ENCODE results near the gene PRX. TPM values are rescaled to one million over a fixed set of nuclear protein-coding genes. Genes with fewer than 3 reads are reported as not detected.
A peak's percentile ranks its signal among the peaks of the same experiment; 100 is the strongest.
"Not testable (repeated sequence)": the region's sequence is repeated elsewhere in the genome, so short reads cannot be mapped to it uniquely, and the experiment has no call there.

Gene PRX
- total RNA-seq, 1 donor from 2014 or later: 1.8 TPM

GRCh38 chr19:40442328-40443130 is 29.4 kb upstream of the PRX start:
- no peak for TF ChIP-seq CTCF (IDR thresholded peaks at IDR 0.05; ENCODE audit: insufficient read depth, low read length, severe bottlenecking)
- no peak for DNase-seq (ENCODE audit: low read depth)
- peaks cover 13% of the 10 kb centered on the region for H3K36me3 ChIP-seq (ENCODE audit: control insufficient read depth, insufficient read depth, low read length)
- no peak for FAIRE-seq
- H3K4me3 ChIP-seq (ENCODE audit: low read depth, low read length): peak overlapping the region; percentile 78
- H3K27me3 ChIP-seq (ENCODE audit: control insufficient read depth, insufficient read depth, low read length): no peaks in the 10 kb centered on the region

DNA sequence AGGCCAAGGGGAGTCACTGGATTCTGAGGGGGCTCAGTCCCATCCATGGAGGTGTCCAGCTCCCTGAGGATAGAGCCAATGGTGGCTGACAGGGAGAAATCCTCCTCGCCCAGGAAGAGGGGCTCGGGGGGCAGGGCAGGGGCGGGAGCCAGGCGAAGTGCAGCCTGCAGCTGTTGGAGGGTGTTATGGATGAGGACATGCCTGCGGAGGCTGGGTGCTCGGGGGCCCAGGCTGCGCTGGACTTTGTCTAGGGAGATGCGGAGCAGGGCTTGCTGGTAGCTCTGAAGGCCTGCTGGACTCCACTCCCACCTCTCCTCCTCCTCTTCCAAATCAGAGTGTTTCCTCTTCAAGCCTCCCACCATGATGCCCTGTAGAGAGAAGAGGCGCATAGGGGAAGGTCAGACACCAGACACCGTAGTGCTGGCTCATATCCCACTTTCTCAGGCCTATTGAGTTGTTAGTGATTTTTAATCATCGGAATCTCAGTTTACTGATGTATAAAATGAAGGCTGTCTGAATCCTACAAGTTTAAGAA is 28.6 kb upstream of the PRX start:
- Histone ChIP-seq H3K4me3 (ENCODE audit: low read depth, low read length) (no peak overlapping the region), H3K27me3 (ENCODE audit: control insufficient read depth, insufficient read depth, low read length) (no peaks in the 10 kb centered on the region), H3K36me3 (ENCODE audit: control insufficient read depth, insufficient read depth, low read length) (peaks cover 13% of the 10 kb centered on the region)
- no peak for TF ChIP-seq CTCF (IDR thresholded peaks at IDR 0.05; ENCODE audit: insufficient read depth, low read length, severe bottlenecking)
- DNase-seq (ENCODE audit: low read depth) (no peak), FAIRE-seq (no peak)

GRCh38 chr19:40438284-40438683 is 25.1 kb upstream of the PRX start:
- no peak for FAIRE-seq
- no peak for TF ChIP-seq CTCF (IDR thresholded peaks at IDR 0.05; ENCODE audit: insufficient read depth, low read length, severe bottlenecking)
- peaks cover 13% of the 10 kb centered on the region for H3K36me3 ChIP-seq (ENCODE audit: control insufficient read depth, insufficient read depth, low read length)
- H3K4me3 ChIP-seq (ENCODE audit: low read depth, low read length): no peak overlapping the region
- no peak for DNase-seq (ENCODE audit: low read depth)
- H3K27me3 ChIP-seq (ENCODE audit: control insufficient read depth, insufficient read depth, low read length): no peaks in the 10 kb centered on the region

- no peaks in the 10 kb centered on the region for H3K27me3 ChIP-seq (ENCODE audit: control insufficient read depth, insufficient read depth, low read length)
- TF ChIP-seq CTCF (IDR thresholded peaks at IDR 0.05; ENCODE audit: insufficient read depth, low read length, severe bottlenecking): no peak
- no peak for FAIRE-seq
- no peaks in the 10 kb centered on the region for H3K36me3 ChIP-seq (ENCODE audit: control insufficient read depth, insufficient read depth, low read length)
- peak overlapping the region; percentile 37 for H3K4me3 ChIP-seq (ENCODE audit: low read depth, low read length)
- DNase-seq (ENCODE audit: low read depth): peak; percentile 61
Measured at GRCh38 chr19:40433391-40434216, 20.4 kb upstream of the PRX start.

DNA sequence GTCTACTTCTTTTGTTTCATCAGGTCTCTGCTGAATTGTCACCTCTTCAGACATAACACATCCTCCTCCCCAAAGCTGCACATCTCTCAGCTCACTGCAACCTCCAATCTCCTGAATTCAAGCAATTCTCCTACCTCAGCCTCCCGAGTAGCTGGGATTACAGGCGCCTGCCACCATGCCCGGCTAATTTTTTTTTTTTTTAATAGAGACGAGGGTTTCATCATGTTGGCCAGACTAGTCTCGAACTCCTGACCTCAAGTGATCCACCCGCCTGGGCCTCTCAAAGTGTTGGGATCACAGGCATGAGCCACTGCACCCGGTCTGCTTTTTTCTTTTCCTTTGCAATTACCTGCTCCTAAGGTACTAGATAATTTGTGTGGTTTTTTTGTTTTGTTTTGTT is 19.6 kb upstream of the PRX start:
- H3K36me3 ChIP-seq (ENCODE audit: control insufficient read depth, insufficient read depth, low read length); H3K27me3 ChIP-seq (ENCODE audit: control insufficient read depth, insufficient read depth, low read length); DNase-seq (ENCODE audit: low read depth); FAIRE-seq; H3K4me3 ChIP-seq (ENCODE audit: low read depth, low read length): not testable (repeated sequence)

GRCh38 chr19:40431698-40432097 is 18.5 kb upstream of the PRX start:
- DNase-seq (ENCODE audit: low read depth): no peak
- Histone ChIP-seq H3K27me3 (ENCODE audit: control insufficient read depth, insufficient read depth, low read length) (no peaks in the 10 kb centered on the region), H3K36me3 (ENCODE audit: control insufficient read depth, insufficient read depth, low read length) (no peaks in the 10 kb centered on the region), H3K4me3 (ENCODE audit: low read depth, low read length) (no peak overlapping the region)
- TF ChIP-seq CTCF (IDR thresholded peaks at IDR 0.05; ENCODE audit: insufficient read depth, low read length, severe bottlenecking): no peak
- no peak for FAIRE-seq

DNA sequence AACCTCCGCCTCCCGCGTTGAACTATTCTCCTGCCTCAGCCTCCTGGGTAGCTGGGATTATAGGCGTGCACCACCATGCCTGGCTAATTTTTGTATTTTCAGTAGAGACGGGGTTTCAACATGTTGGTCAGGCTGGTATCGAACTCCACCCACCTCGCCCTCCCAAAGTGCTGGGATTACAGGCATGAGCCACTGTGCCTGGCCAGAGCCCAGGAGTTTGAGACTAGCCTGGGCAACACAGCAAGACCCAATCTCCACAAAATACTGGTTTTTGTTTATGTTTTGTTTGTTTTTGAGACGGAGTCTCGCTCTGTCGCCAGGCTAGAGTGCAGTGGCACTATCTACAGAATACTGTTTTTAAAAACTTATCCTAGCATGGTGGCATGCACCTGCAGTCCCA is 17.1 kb upstream of the PRX start:
- H3K27me3 ChIP-seq (ENCODE audit: control insufficient read depth, insufficient read depth, low read length); FAIRE-seq; H3K36me3 ChIP-seq (ENCODE audit: control insufficient read depth, insufficient read depth, low read length); H3K4me3 ChIP-seq (ENCODE audit: low read depth, low read length); DNase-seq (ENCODE audit: low read depth): not testable (repeated sequence)

DNA sequence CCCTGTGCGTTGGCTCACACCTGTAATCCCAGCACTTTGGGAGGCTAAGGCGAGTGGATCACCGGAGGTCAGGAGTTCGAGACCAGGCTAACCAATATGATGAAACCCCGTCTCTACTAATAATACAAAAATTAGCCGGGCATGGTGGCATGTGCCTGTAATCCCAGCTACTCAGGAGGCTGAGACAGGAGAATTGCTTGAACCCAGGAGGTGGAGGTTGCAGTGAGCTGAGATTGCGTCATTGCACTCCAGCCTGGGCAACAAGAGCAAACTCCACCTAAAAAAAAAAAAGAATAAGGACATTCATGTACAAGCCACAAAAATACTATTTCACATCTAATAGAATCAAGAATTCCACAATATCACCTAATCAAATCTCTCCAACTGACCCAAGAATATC is 15.0 kb upstream of the PRX start:
- not testable (repeated sequence) for H3K36me3 ChIP-seq (ENCODE audit: control insufficient read depth, insufficient read depth, low read length); H3K27me3 ChIP-seq (ENCODE audit: control insufficient read depth, insufficient read depth, low read length); DNase-seq (ENCODE audit: low read depth); FAIRE-seq; H3K4me3 ChIP-seq (ENCODE audit: low read depth, low read length)
